ENCODE results near the gene GHR. TPM values are rescaled to one million over a fixed set of nuclear protein-coding genes. Genes with fewer than 3 reads are reported as not detected.
"Not testable (repeated sequence)": the region's sequence is repeated elsewhere in the genome, so short reads cannot be mapped to it uniquely, and the experiment has no call there.

The GHR gene
- total RNA-seq, 2 donors from 2014 or later = not detected

DNA sequence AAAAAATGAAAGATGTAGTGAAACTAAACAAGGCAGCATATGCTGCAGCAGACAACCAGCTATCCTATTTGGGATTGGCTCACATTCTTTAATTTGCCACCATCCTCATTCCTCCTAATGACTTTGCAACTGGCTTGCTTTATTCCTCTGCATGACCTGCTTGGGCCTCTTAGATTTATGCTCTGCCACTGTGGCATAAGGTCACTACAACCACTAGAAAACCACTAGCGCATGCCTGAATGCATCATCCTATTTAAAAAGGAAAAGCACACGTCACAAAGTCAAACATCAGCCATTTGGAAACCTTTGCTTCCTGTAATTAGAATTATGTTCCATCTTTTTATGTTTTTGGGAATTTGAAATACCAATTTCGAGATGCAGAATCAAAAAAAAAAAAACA is 292.5 kb downstream of the GHR start:
- H3K9me3 Mint-ChIP-seq = no peaks in the 10 kb centered on the region
- no peak overlapping the region for H3K4me3 Mint-ChIP-seq
- ATAC-seq (replicated peaks in 1 of 2) = no peak

GRCh38 chr5:42718591-42718990 is 295.4 kb downstream of the GHR start:
- no peaks in the 10 kb centered on the region for H3K36me3 Mint-ChIP-seq (ENCODE audit: insufficient read depth in 2 of 2)

More for the DNA sequence above, 292.5 kb downstream of the GHR start:
- H3K36me3 Mint-ChIP-seq (ENCODE audit: insufficient read depth in 2 of 2) = no peaks in the 10 kb centered on the region
- no peak overlapping the region for H3K27ac Mint-ChIP-seq
- peaks cover 6% of the 10 kb centered on the region for H3K27me3 Mint-ChIP-seq (ENCODE audit: low read depth)
- DNase-seq = no peak
- peaks cover 10% of the 10 kb centered on the region for H3K4me1 Mint-ChIP-seq (ENCODE audit: low read depth)

GRCh38 chr5:42719034-42719433 is 295.8 kb downstream of the GHR start:
- ATAC-seq (replicated peaks in 1 of 2) = peak; percentile 30 to 50
- H3K27ac Mint-ChIP-seq = no peak overlapping the region

More at GRCh38 chr5:42718591-42718990, 295.4 kb downstream of the GHR start:
- H3K9me3 Mint-ChIP-seq = no peaks in the 10 kb centered on the region
- no peak overlapping the region for H3K27ac Mint-ChIP-seq
- no peaks in the 10 kb centered on the region for H3K27me3 Mint-ChIP-seq (ENCODE audit: low read depth)
- DNase-seq (peak; percentile 21 to 37), ATAC-seq (replicated peaks in 1 of 2) (peak; percentile 92 to 95)
- H3K4me3 Mint-ChIP-seq = peak overlapping the region in 1 of 2 donors; percentile 2
- peaks cover 10% of the 10 kb centered on the region for H3K4me1 Mint-ChIP-seq (ENCODE audit: low read depth)

GRCh38 chr5:42720251-42720650 is 297.0 kb downstream of the GHR start:
- no peak overlapping the region for H3K27ac Mint-ChIP-seq
- H3K9me3 Mint-ChIP-seq = no peaks in the 10 kb centered on the region
- DNase-seq (no peak), ATAC-seq (replicated peaks in 1 of 2) (no peak)
- peaks cover 10% of the 10 kb centered on the region for H3K4me1 Mint-ChIP-seq (ENCODE audit: low read depth)
- H3K27me3 Mint-ChIP-seq (ENCODE audit: low read depth) = no peaks in the 10 kb centered on the region
- peak overlapping the region in 1 of 2 donors; percentile 46 for H3K4me3 Mint-ChIP-seq
- H3K36me3 Mint-ChIP-seq (ENCODE audit: insufficient read depth in 2 of 2) = no peaks in the 10 kb centered on the region

More at GRCh38 chr5:42719034-42719433, 295.8 kb downstream of the GHR start:
- Mint-ChIP-seq H3K27me3 (ENCODE audit: low read depth) (no peaks in the 10 kb centered on the region), H3K4me3 (no peak overlapping the region), H3K9me3 (no peaks in the 10 kb centered on the region), H3K4me1 (ENCODE audit: low read depth) (peaks cover 10% of the 10 kb centered on the region), H3K36me3 (ENCODE audit: insufficient read depth in 2 of 2) (no peaks in the 10 kb centered on the region)
- DNase-seq = peak in 1 of 2 donors; percentile 1

- H3K4me1 Mint-ChIP-seq (ENCODE audit: low read depth) = peaks cover 10% of the 10 kb centered on the region
- H3K4me3 Mint-ChIP-seq = no peak overlapping the region
- no peak for ATAC-seq (replicated peaks in 1 of 2)
These were observed 298.2 kb downstream of the GHR start for GRCh38 chr5:42721484-42721883.

GRCh38 chr5:42734531-42735058 is 311.4 kb downstream of the GHR start:
- H3K27me3 Mint-ChIP-seq (ENCODE audit: low read depth); ATAC-seq (replicated peaks in 1 of 2); H3K27ac Mint-ChIP-seq; H3K36me3 Mint-ChIP-seq (ENCODE audit: insufficient read depth in 2 of 2); H3K9me3 Mint-ChIP-seq; DNase-seq; H3K4me1 Mint-ChIP-seq (ENCODE audit: low read depth); H3K4me3 Mint-ChIP-seq: not testable (repeated sequence)

More at GRCh38 chr5:42721484-42721883, 298.2 kb downstream of the GHR start:
- Mint-ChIP-seq H3K27me3 (ENCODE audit: low read depth) (no peaks in the 10 kb centered on the region), H3K27ac (no peak overlapping the region), H3K36me3 (ENCODE audit: insufficient read depth in 2 of 2) (no peaks in the 10 kb centered on the region), H3K9me3 (no peaks in the 10 kb centered on the region)
- DNase-seq = no peak

DNA sequence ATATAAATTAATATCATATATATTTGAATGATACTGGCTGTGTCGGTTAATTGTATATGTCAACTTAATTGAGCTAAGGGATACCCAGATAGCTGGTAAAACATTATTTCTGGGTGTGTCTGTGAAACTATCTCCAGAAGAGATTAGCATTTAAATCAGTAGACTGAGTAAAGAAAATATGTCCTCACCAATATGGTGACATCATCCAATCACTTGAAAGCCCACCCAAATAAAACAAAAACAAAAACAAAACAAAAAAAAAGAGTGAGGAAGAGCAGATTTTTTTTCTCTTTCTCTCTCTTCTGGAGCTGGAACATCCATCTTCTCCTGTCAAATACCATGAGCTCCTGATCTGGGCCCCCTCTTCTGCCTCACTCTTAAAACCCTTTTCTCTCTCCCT is 317.7 kb downstream of the GHR start:
- ATAC-seq (replicated peaks in 1 of 2) (no peak), DNase-seq (no peak)
- H3K36me3 Mint-ChIP-seq (ENCODE audit: insufficient read depth in 2 of 2) = no peaks in the 10 kb centered on the region
- no peaks in the 10 kb centered on the region for H3K4me1 Mint-ChIP-seq (ENCODE audit: low read depth)
- peaks cover 0 to 2% of the 10 kb centered on the region in 2 donors for H3K9me3 Mint-ChIP-seq
- no peaks in the 10 kb centered on the region for H3K27me3 Mint-ChIP-seq (ENCODE audit: low read depth)
- no peak overlapping the region for H3K27ac Mint-ChIP-seq
- no peak overlapping the region for H3K4me3 Mint-ChIP-seq

- H3K9me3 Mint-ChIP-seq = peaks cover 1 to 2% of the 10 kb centered on the region in 2 donors
- H3K27ac Mint-ChIP-seq = no peak overlapping the region
- ATAC-seq (replicated peaks in 1 of 2) (no peak), DNase-seq (peak in 1 of 2 donors; percentile 10)
- no peaks in the 10 kb centered on the region for H3K36me3 Mint-ChIP-seq (ENCODE audit: insufficient read depth in 2 of 2)
- no peak overlapping the region for H3K4me3 Mint-ChIP-seq
- H3K27me3 Mint-ChIP-seq (ENCODE audit: low read depth) = no peaks in the 10 kb centered on the region
- H3K4me1 Mint-ChIP-seq (ENCODE audit: low read depth) = no peaks in the 10 kb centered on the region
These were observed 322.2 kb downstream of the GHR start for GRCh38 chr5:42745426-42745825.

DNA sequence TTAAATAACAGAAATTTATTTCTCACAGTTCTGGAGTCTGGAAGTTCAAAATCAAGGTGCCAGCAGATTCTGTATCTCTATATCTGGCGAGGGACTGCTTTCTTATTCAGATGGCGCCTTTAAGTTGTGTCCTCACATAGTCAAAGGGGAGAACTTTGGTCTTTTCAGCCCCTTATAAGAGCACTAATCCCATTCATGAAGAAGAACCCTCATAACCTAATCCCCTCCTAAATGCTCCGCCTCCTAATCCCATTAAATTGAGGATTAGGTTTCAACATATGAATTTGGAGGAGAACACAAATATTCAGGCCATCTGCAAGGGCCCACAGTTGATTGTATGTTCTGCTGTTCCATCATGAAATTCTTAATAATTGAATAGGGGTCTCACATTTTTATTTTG is 322.6 kb downstream of the GHR start:
- DNase-seq = no peak
- Mint-ChIP-seq H3K4me3 (no peak overlapping the region), H3K27me3 (ENCODE audit: low read depth) (no peaks in the 10 kb centered on the region), H3K27ac (no peak overlapping the region), H3K9me3 (peaks cover 1 to 2% of the 10 kb centered on the region in 2 donors), H3K36me3 (ENCODE audit: insufficient read depth in 2 of 2) (no peaks in the 10 kb centered on the region), H3K4me1 (ENCODE audit: low read depth) (no peaks in the 10 kb centered on the region)
- no peak for ATAC-seq (replicated peaks in 1 of 2)

DNA sequence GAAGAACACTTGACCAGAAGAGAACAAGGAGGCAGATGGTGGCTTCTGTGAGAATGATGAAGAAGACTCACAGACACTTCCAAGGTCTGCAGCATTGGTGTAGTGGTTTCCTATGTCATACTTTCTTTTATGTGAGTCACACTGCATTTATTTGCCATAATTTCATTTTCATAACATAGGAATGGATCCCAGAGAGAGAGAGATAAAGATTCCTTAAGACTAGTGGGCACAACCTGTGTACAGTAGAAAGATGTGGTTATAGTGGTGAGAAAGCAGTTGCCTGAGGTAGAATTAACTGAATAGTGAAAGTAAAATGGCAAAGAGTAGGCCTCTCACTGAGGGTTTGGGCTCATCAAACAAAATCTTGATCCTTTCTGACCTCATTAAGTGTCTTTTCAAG is 325.8 kb downstream of the GHR start:
- Mint-ChIP-seq H3K27me3 (ENCODE audit: low read depth) (no peaks in the 10 kb centered on the region), H3K4me1 (ENCODE audit: low read depth) (no peaks in the 10 kb centered on the region), H3K9me3 (peaks cover 0 to 1% of the 10 kb centered on the region in 2 donors), H3K27ac (no peak overlapping the region), H3K36me3 (ENCODE audit: insufficient read depth in 2 of 2) (no peaks in the 10 kb centered on the region), H3K4me3 (no peak overlapping the region)
- DNase-seq (no peak), ATAC-seq (replicated peaks in 1 of 2) (peak in 1 of 2 donors; percentile 50)

DNA sequence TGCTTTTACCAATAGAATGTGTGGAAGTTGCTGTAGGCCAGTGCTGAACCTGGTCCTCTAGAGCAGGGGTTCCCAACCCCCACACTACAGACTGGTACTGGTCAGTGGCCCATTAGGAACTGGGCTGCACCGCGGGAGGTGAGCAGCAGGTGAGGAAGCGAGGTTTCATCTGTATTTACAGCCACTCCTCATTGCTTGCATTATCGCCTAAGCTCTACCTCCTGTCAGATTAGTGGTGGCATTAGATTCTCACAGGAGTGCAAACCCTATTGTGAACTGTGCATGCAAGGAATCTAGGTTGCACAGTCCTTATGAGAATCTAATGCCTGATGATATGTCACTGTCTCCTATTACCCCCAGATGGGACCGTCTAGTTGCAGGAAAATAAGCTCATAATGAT is 327.3 kb downstream of the GHR start:
- Mint-ChIP-seq H3K4me1 (ENCODE audit: low read depth) (no peaks in the 10 kb centered on the region), H3K27ac (no peak overlapping the region), H3K4me3 (no peak overlapping the region), H3K36me3 (ENCODE audit: insufficient read depth in 2 of 2) (no peaks in the 10 kb centered on the region), H3K27me3 (ENCODE audit: low read depth) (no peaks in the 10 kb centered on the region), H3K9me3 (peaks cover 0 to 1% of the 10 kb centered on the region in 2 donors)
- ATAC-seq (replicated peaks in 1 of 2) (no peak), DNase-seq (no peak)

- no peak for DNase-seq
- H3K9me3 Mint-ChIP-seq = peaks cover 0 to 1% of the 10 kb centered on the region in 2 donors
- no peaks in the 10 kb centered on the region for H3K27me3 Mint-ChIP-seq (ENCODE audit: low read depth)
- no peaks in the 10 kb centered on the region for H3K36me3 Mint-ChIP-seq (ENCODE audit: insufficient read depth in 2 of 2)
- H3K4me3 Mint-ChIP-seq = no peak overlapping the region
- H3K27ac Mint-ChIP-seq = no peak overlapping the region
- ATAC-seq (replicated peaks in 1 of 2) = no peak
- no peaks in the 10 kb centered on the region for H3K4me1 Mint-ChIP-seq (ENCODE audit: low read depth)
These were observed 327.8 kb downstream of the GHR start for GRCh38 chr5:42751044-42751443.

DNA sequence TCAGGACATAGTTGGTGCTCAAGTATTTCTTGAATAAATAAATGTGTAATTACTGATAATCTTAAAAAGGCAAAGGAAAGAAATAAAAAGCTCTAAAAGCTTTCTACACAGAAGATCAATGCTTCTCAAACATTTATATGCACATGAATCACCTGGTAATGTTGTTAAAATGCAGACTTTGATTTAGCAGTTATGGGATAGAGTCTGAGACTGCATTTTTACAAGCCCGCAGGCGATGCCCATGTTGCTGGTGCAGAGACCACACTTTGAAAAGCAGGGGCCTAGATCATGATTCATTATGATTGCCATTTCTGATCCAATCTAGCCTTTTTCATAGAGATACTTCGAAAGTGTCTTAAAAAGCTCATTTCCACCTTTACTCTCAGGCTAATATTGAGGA is 329.9 kb downstream of the GHR start:
- Mint-ChIP-seq H3K27me3 (ENCODE audit: low read depth) (no peaks in the 10 kb centered on the region), H3K4me3 (no peak overlapping the region), H3K36me3 (ENCODE audit: insufficient read depth in 2 of 2) (no peaks in the 10 kb centered on the region), H3K9me3 (peaks cover 0 to 1% of the 10 kb centered on the region in 2 donors), H3K4me1 (ENCODE audit: low read depth) (peaks cover 10% of the 10 kb centered on the region), H3K27ac (no peak overlapping the region)
- DNase-seq (no peak), ATAC-seq (replicated peaks in 1 of 2) (no peak)

Data from activated T-cell treated with anti-CD3 and anti-CD28 coated beads, Interleukin-2, amount 50 U/mL, for 72 hours (primary cell).